Stimulated activated CD4-positive, alpha-beta T cell treated with anti-CD3 and anti-CD28 coated beads, Interleukin-1b, Interleukin-23, amount 100 ng/mL, for 24 hours (primary cell): ENCODE data around the gene UBD.

Source experiments
- DNase-seq, 4 experiments: peaks; one replicate each; pipeline ENCODE4 v3.0.0-alpha.2; 2020; ENCODE audit warnings: low read depth in 4 of 4, low spot score in 1 of 4

The UBD gene

GRCh38 chr6:29524044-29524443 lies 35.5 kb downstream of the UBD start:
- DNase-seq = no peak

- no peak for DNase-seq
Observed at GRCh38 chr6:29522227-29522626, 37.3 kb downstream of the UBD start.

- no peak for DNase-seq
Observed at GRCh38 chr6:29521006-29521680, 38.4 kb downstream of the UBD start.

GRCh38 chr6:29520232-29520631 lies 39.3 kb downstream of the UBD start:
- DNase-seq = no peak

- no peak for DNase-seq
Observed at GRCh38 chr6:29519291-29520010, 40.1 kb downstream of the UBD start.

- DNase-seq = no peak
Observed at GRCh38 chr6:29517728-29518440, 41.6 kb downstream of the UBD start.

- DNase-seq = no peak
Observed at GRCh38 chr6:29517245-29517644, 42.3 kb downstream of the UBD start.

GRCh38 chr6:29516108-29516507 lies 43.4 kb downstream of the UBD start:
- DNase-seq = peak in 1 of 4 experiments; percentile 4

GRCh38 chr6:29510746-29511300 lies 48.7 kb downstream of the UBD start:
- DNase-seq = no peak

- no peak for DNase-seq
Observed at GRCh38 chr6:29510202-29510601, 49.3 kb downstream of the UBD start.

- no peak for DNase-seq
Observed at GRCh38 chr6:29509711-29510110, 49.8 kb downstream of the UBD start.

- no peak for DNase-seq
Observed at GRCh38 chr6:29509239-29509638, 50.3 kb downstream of the UBD start.

- no peak for DNase-seq
Observed at GRCh38 chr6:29507319-29507718, 52.2 kb downstream of the UBD start.

GRCh38 chr6:29506446-29507067 lies 53.0 kb downstream of the UBD start:
- no peak for DNase-seq

GRCh38 chr6:29505808-29506207 lies 53.7 kb downstream of the UBD start:
- no peak for DNase-seq
